Vagina (tissue), 2 donors: ENCODE data around the gene BRIP1. TPM values are rescaled to one million over a fixed set of nuclear protein-coding genes. Genes with fewer than 3 reads are reported as not detected.

Experiments
- DNase-seq, 2 donors: peaks; one replicate each; pipeline ENCODE4 v3.0.0-alpha.2; 2017; ENCODE audit errors: extremely low spot score in 2 of 2
- H3K27ac ChIP-seq: fragments of 200-600 bp; sonication (generic); one replicate; pipeline ENCODE4 v1.5.1; 2019
- H3K27me3 ChIP-seq: fragments of 200-600 bp; sonication (generic); one replicate; pipeline ENCODE4 v1.5.1; 2019
- H3K36me3 ChIP-seq, 2 donors: fragments of 200-600 bp; sonication (generic); one replicate each; pipeline ENCODE4 v1.5.1; 2017 to 2019
- H3K4me1 ChIP-seq: fragments of 200-600 bp; sonication (generic); one replicate; pipeline ENCODE4 v1.5.1; 2019
- H3K4me3 ChIP-seq, 2 donors: fragments of 200-600 bp; sonication (generic); 1 replicate in 1 of 2; 2 replicates in 1 of 2; pipeline ENCODE4 v1.5.1; 2016 to 2019
- H3K9me3 ChIP-seq: fragments of 200-600 bp; sonication (generic); one replicate; pipeline ENCODE4 v1.5.1; 2019
- CTCF ChIP-seq, 3 experiments: fragments of 450-650 bp in 2 of 3; fragments of 200-600 bp in 1 of 3; sonication (generic) in 1 of 3; IDR thresholded peaks; one replicate each; pipeline ENCODE4 v1.5.1; 2017 to 2019; ENCODE audit warnings: antibody characterized with exemption in 3 of 3, mild to moderate bottlenecking in 2 of 3, moderate library complexity in 2 of 3
- POLR2A ChIP-seq, 2 donors: fragments of 450-650 bp; IDR thresholded peaks; one replicate each; pipeline ENCODE4 v1.6.1; 2017; ENCODE audit warnings: antibody characterized with exemption in 2 of 2, mild to moderate bottlenecking in 2 of 2, moderate library complexity in 2 of 2
- POLR2AphosphoS5 ChIP-seq, 2 donors: sonication (generic); formaldehyde crosslinking; IDR thresholded peaks; one replicate each; pipeline ENCODE4 v1.9.0; 2017; ENCODE audit warnings: antibody characterized with exemption in 2 of 2, mild to moderate bottlenecking in 2 of 2, low read depth in 1 of 2; ENCODE audit not compliant: insufficient read depth in 1 of 2
- intact Hi-C: fragments of 100-400 bp; cut with DNase I; formaldehyde crosslinking; loops from one replicate; pipeline ENCODE4 v1.15.1; 2023
- total RNA-seq: library from RNA; depleted of rRNA; stranded (reverse); fragments of >200 nt; gene quantifications from one replicate; pipeline ENCODE4 v1.2.3, GENCODE V29; 2016

Gene BRIP1
- total RNA-seq, 1 donor from 2014 or later, result 0.98 TPM

DNA sequence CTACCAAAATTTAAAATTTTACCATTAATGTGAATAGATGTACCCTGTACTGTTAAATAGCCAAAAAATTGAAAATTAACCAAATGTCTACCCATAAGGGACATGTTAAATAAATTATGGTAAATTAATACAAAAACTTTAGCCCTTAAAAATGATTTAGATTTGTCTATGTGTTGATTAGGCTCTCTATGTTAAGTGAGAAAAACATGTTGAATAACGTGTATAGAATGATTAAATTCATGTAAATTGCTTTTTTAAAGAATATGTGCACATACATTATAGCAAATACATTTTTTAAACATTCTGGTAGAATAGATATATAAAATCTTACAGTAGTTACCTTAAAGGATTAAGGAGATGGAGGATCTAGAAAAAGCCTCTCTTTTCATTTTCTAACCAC, 59.5 kb downstream of the BRIP1 start:
- intact Hi-C loops, result no loop called here
- H3K27me3 ChIP-seq, result no peaks in the 10 kb centered on the region
- no peaks in the 10 kb centered on the region for H3K4me1 ChIP-seq
- no peaks in the 10 kb centered on the region for H3K9me3 ChIP-seq
- TF ChIP-seq POLR2AphosphoS5 (IDR thresholded peaks at IDR 0.05; ENCODE audit: insufficient read depth in 1 of 2, low read depth in 1 of 2), result no peak
- no peak for TF ChIP-seq CTCF (IDR thresholded peaks at IDR 0.05)
- no peak for TF ChIP-seq POLR2A (IDR thresholded peaks at IDR 0.05)
- no peaks in the 10 kb centered on the region for H3K36me3 ChIP-seq
- DNase-seq, result no peak
- H3K27ac ChIP-seq, result no peak overlapping the region
- H3K4me3 ChIP-seq, result no peak overlapping the region

GRCh38 chr17:61803216-61803615, 60.1 kb downstream of the BRIP1 start:
- no peaks in the 10 kb centered on the region for H3K36me3 ChIP-seq
- H3K4me3 ChIP-seq, result no peak overlapping the region
- no peak for DNase-seq
- TF ChIP-seq CTCF (IDR thresholded peaks at IDR 0.05) (no peak), POLR2AphosphoS5 (IDR thresholded peaks at IDR 0.05; ENCODE audit: insufficient read depth in 1 of 2, low read depth in 1 of 2) (no peak), POLR2A (IDR thresholded peaks at IDR 0.05) (no peak)
- H3K9me3 ChIP-seq, result no peaks in the 10 kb centered on the region
- H3K4me1 ChIP-seq, result no peaks in the 10 kb centered on the region
- no peaks in the 10 kb centered on the region for H3K27me3 ChIP-seq
- intact Hi-C loops, result no loop called here
- no peak overlapping the region for H3K27ac ChIP-seq

DNA sequence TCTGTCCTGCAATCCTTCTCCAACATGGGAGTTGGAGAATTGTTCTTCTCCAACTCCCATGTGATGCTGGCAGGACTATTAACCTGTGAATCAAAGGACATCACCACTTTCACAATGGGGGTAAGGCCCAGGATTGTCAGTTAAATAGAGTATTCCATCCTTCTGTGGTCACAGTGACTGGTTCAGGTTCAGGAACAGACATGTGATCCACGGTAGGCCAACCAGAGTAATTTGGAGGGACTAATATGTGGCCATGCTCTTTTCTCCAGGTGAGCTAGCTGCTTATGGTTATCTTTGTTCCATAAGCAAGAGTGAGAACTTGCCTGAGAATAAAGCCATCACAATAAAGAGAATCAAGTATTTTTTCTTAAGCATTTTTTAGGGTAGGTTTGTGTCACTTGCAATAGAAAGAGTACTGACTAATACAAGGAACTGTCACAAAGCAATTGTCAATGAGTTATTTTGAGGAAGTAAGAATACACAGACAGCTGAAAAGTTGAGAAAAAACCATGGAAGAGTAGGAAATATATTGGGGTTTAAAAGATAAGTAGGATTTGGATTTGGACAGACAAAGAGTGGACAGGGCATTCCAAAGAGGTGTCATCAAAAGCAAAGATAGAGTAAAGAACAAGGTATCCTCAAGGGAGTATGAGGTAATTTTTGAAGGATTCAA, 63.4 kb downstream of the BRIP1 start:
- no peaks in the 10 kb centered on the region for H3K9me3 ChIP-seq
- TF ChIP-seq CTCF (IDR thresholded peaks at IDR 0.05), result no peak
- no peak for TF ChIP-seq POLR2AphosphoS5 (IDR thresholded peaks at IDR 0.05; ENCODE audit: insufficient read depth in 1 of 2, low read depth in 1 of 2)
- no peak for TF ChIP-seq POLR2A (IDR thresholded peaks at IDR 0.05)
- H3K27me3 ChIP-seq, result no peaks in the 10 kb centered on the region
- no peak overlapping the region for H3K4me3 ChIP-seq
- no peak for DNase-seq
- no peaks in the 10 kb centered on the region for H3K36me3 ChIP-seq
- no peak overlapping the region for H3K27ac ChIP-seq
- H3K4me1 ChIP-seq, result no peaks in the 10 kb centered on the region
- intact Hi-C loops, result no loop called here

GRCh38 chr17:61797283-61797682, 66.0 kb downstream of the BRIP1 start:
- H3K27ac ChIP-seq, result no peak overlapping the region
- no peak for DNase-seq
- H3K27me3 ChIP-seq, result no peaks in the 10 kb centered on the region
- intact Hi-C loops, result no loop called here
- no peak overlapping the region for H3K4me3 ChIP-seq
- no peaks in the 10 kb centered on the region for H3K36me3 ChIP-seq
- H3K9me3 ChIP-seq, result no peaks in the 10 kb centered on the region
- TF ChIP-seq POLR2AphosphoS5 (IDR thresholded peaks at IDR 0.05; ENCODE audit: insufficient read depth in 1 of 2, low read depth in 1 of 2), result no peak
- no peak for TF ChIP-seq POLR2A (IDR thresholded peaks at IDR 0.05)
- no peak for TF ChIP-seq CTCF (IDR thresholded peaks at IDR 0.05)
- no peaks in the 10 kb centered on the region for H3K4me1 ChIP-seq

GRCh38 chr17:61795546-61795945, 67.8 kb downstream of the BRIP1 start:
- TF ChIP-seq CTCF (IDR thresholded peaks at IDR 0.05), result no peak
- no peak for TF ChIP-seq POLR2AphosphoS5 (IDR thresholded peaks at IDR 0.05; ENCODE audit: insufficient read depth in 1 of 2, low read depth in 1 of 2)
- TF ChIP-seq POLR2A (IDR thresholded peaks at IDR 0.05), result no peak
- Histone ChIP-seq H3K9me3 (no peaks in the 10 kb centered on the region), H3K4me3 (no peak overlapping the region), H3K27me3 (no peaks in the 10 kb centered on the region), H3K27ac (no peak overlapping the region), H3K4me1 (no peaks in the 10 kb centered on the region), H3K36me3 (no peaks in the 10 kb centered on the region)
- intact Hi-C loops, result no loop called here
- DNase-seq, result no peak
